ENCODE results near the gene FCAMR.

The FCAMR gene

GRCh38 chr1:206998816-206999215 lies 28.6 kb upstream of the FCAMR start:
- DNase-seq (ENCODE audit: low spot score): no peak

- no peak for DNase-seq (ENCODE audit: low spot score)
These were observed 22.5 kb upstream of the FCAMR start for GRCh38 chr1:206992790-206993189.

DNA sequence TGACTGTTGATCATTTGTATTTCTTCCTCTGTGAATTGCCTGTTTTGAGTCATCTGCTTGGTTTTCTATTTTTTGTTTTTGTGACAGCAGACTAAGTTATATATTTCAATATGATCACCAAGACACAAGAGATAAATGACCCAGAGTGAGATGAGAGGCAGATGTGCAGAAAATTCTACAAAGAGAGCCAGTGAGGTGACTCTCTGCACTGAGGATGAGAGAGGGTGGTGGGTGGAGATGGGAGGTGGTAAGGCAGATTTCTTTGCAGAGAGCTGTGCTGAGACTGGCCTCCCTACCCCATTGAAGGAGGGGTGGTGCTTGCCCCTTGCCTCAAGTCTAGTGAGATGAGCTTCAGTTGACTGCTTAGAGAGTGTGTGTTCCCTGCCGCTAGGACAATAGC lies 17.6 kb upstream of the FCAMR start:
- no peak for DNase-seq (ENCODE audit: low spot score)

- no peak for DNase-seq (ENCODE audit: low spot score)
These were observed 16.6 kb upstream of the FCAMR start for GRCh38 chr1:206986885-206987284.

DNA sequence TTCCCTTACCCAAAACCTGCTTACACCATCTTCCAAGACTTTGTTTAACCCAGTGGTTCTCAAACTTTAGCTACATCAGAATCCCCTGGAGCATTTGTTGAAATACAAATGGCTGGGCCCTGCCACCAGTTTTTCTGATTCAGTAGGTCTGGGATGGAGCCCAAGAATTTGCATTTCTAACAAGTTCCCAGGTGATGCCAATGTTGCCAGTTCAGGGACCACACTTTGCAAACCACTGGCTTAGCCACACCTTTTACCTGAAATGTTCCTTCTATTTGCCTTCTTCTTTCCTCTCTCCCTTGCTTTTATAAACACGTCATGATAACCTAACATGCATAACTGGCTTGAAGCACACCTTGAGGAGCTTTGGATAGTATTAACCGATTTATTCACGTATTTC lies 16.1 kb upstream of the FCAMR start:
- no peak for DNase-seq (ENCODE audit: low spot score)

DNA sequence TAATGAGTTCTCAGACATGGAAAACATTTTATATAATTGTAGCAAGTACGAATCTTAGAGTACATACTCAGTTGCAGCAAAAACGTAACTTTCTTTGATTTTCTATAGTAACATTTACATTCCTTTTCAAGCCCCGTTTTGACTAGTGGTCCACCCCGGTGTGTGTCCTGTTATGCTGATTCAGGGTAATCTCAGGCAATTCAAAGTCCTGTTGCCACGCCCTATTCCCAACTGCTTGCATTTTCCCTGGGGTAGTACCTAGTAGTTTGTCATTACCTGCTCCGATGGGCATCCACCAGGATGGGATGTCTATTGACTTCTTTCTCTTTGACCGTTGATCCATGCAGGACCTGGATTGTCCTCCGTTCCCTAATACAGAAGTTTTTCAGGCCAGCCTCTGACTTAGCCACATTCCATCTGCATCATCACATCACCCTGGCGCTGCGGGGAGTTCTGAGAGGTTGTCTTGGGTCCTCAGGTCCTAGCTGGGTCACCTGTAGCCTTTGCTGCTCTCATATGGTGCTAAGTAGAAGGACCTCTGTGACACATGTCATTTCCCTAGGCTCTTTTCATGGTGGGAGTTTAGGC lies 15.0 kb upstream of the FCAMR start:
- DNase-seq (ENCODE audit: low spot score): no peak

DNA sequence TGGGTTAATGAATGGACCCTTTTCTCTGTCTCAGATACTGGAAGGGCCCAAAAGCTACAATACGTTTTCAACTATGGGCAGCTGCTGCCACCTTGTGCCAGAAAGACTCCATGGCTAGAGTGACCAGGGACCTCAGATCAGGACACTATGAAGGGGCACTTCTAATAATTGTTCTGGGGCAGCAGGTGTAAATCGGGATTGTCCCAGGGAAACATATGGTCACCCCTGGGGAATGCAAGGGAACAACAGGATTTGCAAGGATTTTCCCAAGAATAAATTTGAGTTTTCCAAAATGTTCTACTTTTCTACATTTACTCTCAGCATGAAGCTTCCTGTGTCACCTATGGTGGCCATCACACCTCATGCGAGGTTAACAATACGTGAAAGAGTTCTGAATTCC lies 12.0 kb upstream of the FCAMR start:
- DNase-seq (ENCODE audit: low spot score): peak; percentile 80

DNA sequence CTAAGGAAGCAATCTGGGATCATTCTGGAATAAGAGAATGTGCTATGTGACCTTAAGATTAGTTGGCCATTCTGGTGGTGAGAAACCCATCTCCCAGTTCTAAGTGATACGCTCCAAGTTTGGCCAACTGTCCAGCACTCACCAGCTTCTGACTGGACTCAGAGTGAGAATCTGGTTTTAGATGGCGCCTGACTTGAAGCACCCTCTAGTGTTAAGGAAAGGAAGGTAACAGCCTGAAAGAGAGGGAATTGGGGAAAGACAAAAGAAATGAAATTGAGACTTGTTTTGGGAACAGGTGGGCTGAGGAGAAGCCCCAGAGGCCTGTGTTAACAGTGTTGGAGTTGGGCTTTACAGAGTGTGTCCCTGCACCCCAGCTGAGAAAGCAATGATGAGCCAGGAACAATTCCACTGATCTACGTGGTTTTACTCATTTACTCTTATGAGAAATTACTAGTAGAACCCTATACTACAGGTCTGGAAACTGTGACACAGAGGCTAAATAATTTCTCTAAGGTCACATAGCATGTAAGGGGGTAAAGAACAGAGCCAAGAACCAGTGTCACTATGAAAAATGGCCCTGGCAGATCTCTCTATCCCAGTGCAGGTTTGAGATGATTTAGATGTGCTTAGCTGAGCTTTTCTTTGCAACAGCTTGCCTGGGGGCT lies 9.3 kb upstream of the FCAMR start:
- DNase-seq (ENCODE audit: low spot score): peak; percentile 51

GRCh38 chr1:206978259-206978658 lies 8.0 kb upstream of the FCAMR start:
- no peak for DNase-seq (ENCODE audit: low spot score)

GRCh38 chr1:206975306-206975705 lies 5.0 kb upstream of the FCAMR start:
- DNase-seq (ENCODE audit: low spot score): no peak

DNA sequence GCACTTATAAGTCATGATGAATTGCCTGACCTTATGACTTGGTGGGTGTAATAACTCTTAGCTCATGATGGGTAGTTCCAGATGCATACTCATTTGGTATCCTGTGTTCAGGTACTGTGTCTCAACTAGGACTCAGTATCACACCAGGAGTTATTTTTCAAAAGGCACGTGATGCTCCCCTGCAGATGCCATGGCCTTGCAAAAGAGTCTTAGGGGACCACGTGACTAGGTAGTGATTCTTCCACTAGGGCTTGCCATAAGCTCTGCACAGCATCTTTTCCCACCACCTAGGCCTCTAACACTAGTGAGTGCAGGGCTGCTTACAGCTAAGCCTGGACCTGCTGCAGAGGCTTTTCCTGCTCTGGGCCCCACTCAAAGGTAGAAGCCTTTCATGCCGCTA lies 3.9 kb upstream of the FCAMR start:
- no peak for DNase-seq (ENCODE audit: low spot score)

- no peak for DNase-seq (ENCODE audit: low spot score)
These were observed 2.5 kb upstream of the FCAMR start for GRCh38 chr1:206972728-206973127.

GRCh38 chr1:206971029-206971655 lies 882 bp upstream of the FCAMR start:
- no peak for DNase-seq (ENCODE audit: low spot score)

- no peak for DNase-seq (ENCODE audit: low spot score)
These were observed 1.2 kb downstream of the FCAMR start for GRCh38 chr1:206969090-206969489.

GRCh38 chr1:206967096-206967849 lies 3.0 kb downstream of the FCAMR start:
- peak; percentile 51 for DNase-seq (ENCODE audit: low spot score)

- DNase-seq (ENCODE audit: low spot score): no peak
These were observed 4.5 kb downstream of the FCAMR start for GRCh38 chr1:206965781-206966180.

DNA sequence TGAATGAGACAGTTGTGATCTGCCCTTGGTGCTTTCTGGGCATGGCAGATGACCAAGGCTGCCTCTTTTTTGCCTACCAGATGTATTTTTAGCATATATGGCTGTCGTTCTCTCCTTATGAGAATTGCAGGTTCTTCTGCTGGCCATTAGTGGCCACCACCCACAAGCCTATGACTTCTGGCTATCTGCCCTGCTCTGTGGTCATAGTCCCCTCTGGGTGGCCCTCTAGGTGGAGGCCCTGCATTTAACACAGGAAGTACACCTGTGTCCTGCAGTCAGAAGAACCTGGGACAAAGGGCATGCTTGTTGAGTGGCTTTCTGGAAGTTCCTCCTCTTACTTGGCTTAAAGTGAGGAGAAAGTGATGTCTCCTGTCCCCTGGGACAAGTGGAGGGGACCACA lies 6.5 kb downstream of the FCAMR start:
- DNase-seq (ENCODE audit: low spot score): no peak

- no peak for DNase-seq (ENCODE audit: low spot score)
These were observed 7.0 kb downstream of the FCAMR start for GRCh38 chr1:206963119-206963712.

GRCh38 chr1:206962272-206962671 lies 8.0 kb downstream of the FCAMR start:
- no peak for DNase-seq (ENCODE audit: low spot score)

GRCh38 chr1:206961668-206962067 lies 8.6 kb downstream of the FCAMR start:
- no peak for DNase-seq (ENCODE audit: low spot score)

DNA sequence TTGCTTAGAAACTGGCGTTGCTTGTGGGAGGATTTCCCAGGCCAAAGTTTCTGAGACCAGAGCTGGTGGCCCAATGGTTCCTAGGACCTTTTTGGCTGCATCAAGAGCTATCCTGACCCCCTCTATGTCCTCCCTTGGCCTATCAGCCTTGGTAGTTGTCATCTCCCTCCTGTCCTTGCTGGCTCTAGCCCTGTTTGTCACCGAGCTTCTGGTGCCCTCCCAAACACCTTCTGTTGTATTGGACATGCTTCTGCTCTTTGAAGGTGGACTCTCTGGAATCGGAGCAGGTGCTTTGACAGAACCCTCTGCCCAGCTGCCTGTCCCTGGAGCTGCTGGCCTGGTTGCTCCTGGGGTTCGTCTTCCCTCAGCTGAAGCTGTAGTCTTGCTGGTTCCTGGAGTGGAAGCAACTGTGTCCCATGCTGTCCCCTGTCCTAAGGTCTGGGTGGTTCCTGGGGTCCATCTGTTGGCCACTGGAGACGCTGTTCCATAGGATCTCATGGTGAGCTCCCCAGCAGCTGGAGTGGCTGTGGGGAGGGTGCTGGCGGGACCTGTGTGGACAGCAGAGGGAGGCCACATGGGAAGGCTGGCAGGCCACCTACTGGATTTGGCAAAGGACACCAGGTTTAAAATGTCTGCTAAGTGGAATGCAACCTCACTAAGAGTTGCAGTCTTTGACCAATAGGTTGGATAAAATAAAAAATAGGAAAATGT lies 9.4 kb downstream of the FCAMR start:
- no peak for DNase-seq (ENCODE audit: low spot score)

DNA sequence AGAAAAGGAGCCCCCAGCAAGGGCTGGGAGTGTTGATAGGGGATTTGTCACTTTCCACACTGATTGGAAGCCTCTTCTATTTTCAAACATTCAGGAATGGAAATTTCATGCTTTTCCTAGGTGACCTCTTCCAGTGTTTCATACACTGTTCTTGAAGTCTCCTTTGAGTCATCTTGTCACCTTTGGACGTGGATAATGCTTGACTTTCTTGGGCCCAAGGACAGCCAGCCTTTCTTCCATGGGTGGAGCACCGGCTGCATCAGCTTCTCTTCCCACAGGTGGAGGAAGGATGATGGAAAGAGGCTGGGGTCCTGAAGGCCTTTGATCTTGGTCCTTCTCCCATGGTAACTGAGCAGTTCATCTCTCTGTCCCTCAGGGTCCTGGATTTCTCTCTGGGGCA lies 12.1 kb downstream of the FCAMR start:
- no peak for DNase-seq (ENCODE audit: low spot score)

All from GM03348 (cell line).